ENCODE data around the gene MAN1C1.

The MAN1C1 gene

GRCh38 chr1:25767437-25767770 lies 150.8 kb downstream of the MAN1C1 start:
- DNase-seq, result no peak

GRCh38 chr1:25768999-25769398 lies 152.4 kb downstream of the MAN1C1 start:
- DNase-seq, result no peak

GRCh38 chr1:25769625-25770383 lies 153.2 kb downstream of the MAN1C1 start:
- DNase-seq, result no peak

GRCh38 chr1:25770541-25771220 lies 154.1 kb downstream of the MAN1C1 start:
- no peak for DNase-seq

- no peak for DNase-seq
These were observed 154.9 kb downstream of the MAN1C1 start for GRCh38 chr1:25771221-25772114.

GRCh38 chr1:25772164-25772563 lies 155.6 kb downstream of the MAN1C1 start:
- no peak for DNase-seq

GRCh38 chr1:25772692-25773245 lies 156.2 kb downstream of the MAN1C1 start:
- no peak for DNase-seq

GRCh38 chr1:25773441-25774125 lies 157.0 kb downstream of the MAN1C1 start:
- DNase-seq, result no peak

GRCh38 chr1:25774206-25774803 lies 157.7 kb downstream of the MAN1C1 start:
- DNase-seq, result no peak

- DNase-seq, result no peak
These were observed 158.6 kb downstream of the MAN1C1 start for GRCh38 chr1:25774921-25775771.

GRCh38 chr1:25779388-25779787 lies 162.8 kb downstream of the MAN1C1 start:
- no peak for DNase-seq

- no peak for DNase-seq
These were observed 163.3 kb downstream of the MAN1C1 start for GRCh38 chr1:25779894-25780293.

- no peak for DNase-seq
These were observed 163.9 kb downstream of the MAN1C1 start for GRCh38 chr1:25780318-25781129.

- DNase-seq, result no peak
These were observed 164.5 kb downstream of the MAN1C1 start for GRCh38 chr1:25781130-25781433.

GRCh38 chr1:25782608-25783201 lies 166.1 kb downstream of the MAN1C1 start:
- no peak for DNase-seq

GRCh38 chr1:25784575-25785051 lies 168.0 kb downstream of the MAN1C1 start:
- no peak for DNase-seq

GRCh38 chr1:25785333-25786067 lies 168.9 kb downstream of the MAN1C1 start:
- DNase-seq, result no peak

- DNase-seq, result no peak
These were observed 170.5 kb downstream of the MAN1C1 start for GRCh38 chr1:25786887-25787759.

All from NCI-H1930 (cell line).